Tibial artery (tissue), 4 donors: ENCODE measurements around the gene TNS3.

Experiments used
- DNase-seq, 2 donors: peaks; one replicate each; pipeline ENCODE4 v3.0.0-alpha.2; 2019
- H3K27ac ChIP-seq, 2 donors: fragments of 200-600 bp; sonication (generic) in 1 of 2; 1 replicate in 1 of 2; 2 replicates in 1 of 2; pipeline ENCODE4 v1.5.1; 2018 to 2019; ENCODE audit warnings: mild to moderate bottlenecking in 1 of 2
- H3K27me3 ChIP-seq, 2 donors: fragments of 200-600 bp; sonication (generic) in 1 of 2; one replicate each; pipeline versions ENCODE4 v1.5.1 to v1.6.0; 2016 to 2019
- H3K36me3 ChIP-seq, 3 donors: fragments of 200-600 bp; sonication (generic) in 2 of 3; one replicate each; pipeline ENCODE4 v1.5.1; 2016 to 2019; ENCODE audit warnings: mild to moderate bottlenecking in 2 of 3
- H3K4me1 ChIP-seq, 4 donors: fragments of 200-600 bp; sonication (generic) in 2 of 4; 1 replicate in 3 of 4; 2 replicates in 1 of 4; pipeline ENCODE4 v1.5.1; 2016 to 2019
- H3K4me3 ChIP-seq, 2 donors: fragments of 200-600 bp; sonication (generic) in 1 of 2; 1 replicate in 1 of 2; 2 replicates in 1 of 2; pipeline ENCODE4 v1.5.1; 2018 to 2019; ENCODE audit warnings: mild to moderate bottlenecking in 2 of 2
- H3K9me3 ChIP-seq, 3 donors: fragments of 200-600 bp; sonication (generic) in 1 of 3; one replicate each; pipeline ENCODE4 v1.5.1; 2016 to 2019
- CTCF ChIP-seq, 2 experiments: fragments of 200-600 bp in 1 of 2; fragments of 450-650 bp in 1 of 2; IDR thresholded peaks; one replicate each; pipeline ENCODE4 v1.5.1; 2017 to 2019; ENCODE audit warnings: antibody characterized with exemption in 2 of 2, mild to moderate bottlenecking in 1 of 2, moderate library complexity in 1 of 2
- intact Hi-C: fragments of 100-400 bp; cut with DNase I; formaldehyde crosslinking; loops from one replicate; pipeline ENCODE4 v1.15.0; 2023; ENCODE audit warnings: low total_unique reads

The TNS3 gene

GRCh38 chr7:47405921-47406800 is 175.8 kb downstream of the TNS3 start:
- DNase-seq: peak in 1 of 2 donors; percentile 88
- H3K9me3 ChIP-seq: no peaks in the 10 kb centered on the region
- peak overlapping the region; percentile 66 to 69 for H3K27ac ChIP-seq
- intact Hi-C loops: no loop called here
- peaks cover 6 to 21% (median 10%) of the 10 kb centered on the region in 3 donors for H3K36me3 ChIP-seq
- no peaks in the 10 kb centered on the region for H3K27me3 ChIP-seq
- no peak for TF ChIP-seq CTCF (IDR thresholded peaks at IDR 0.05)
- peak overlapping the region in 1 of 2 donors; percentile 6 for H3K4me3 ChIP-seq
- H3K4me1 ChIP-seq: peaks cover 6 to 63% (median 30%) of the 10 kb centered on the region in 4 donors

DNA sequence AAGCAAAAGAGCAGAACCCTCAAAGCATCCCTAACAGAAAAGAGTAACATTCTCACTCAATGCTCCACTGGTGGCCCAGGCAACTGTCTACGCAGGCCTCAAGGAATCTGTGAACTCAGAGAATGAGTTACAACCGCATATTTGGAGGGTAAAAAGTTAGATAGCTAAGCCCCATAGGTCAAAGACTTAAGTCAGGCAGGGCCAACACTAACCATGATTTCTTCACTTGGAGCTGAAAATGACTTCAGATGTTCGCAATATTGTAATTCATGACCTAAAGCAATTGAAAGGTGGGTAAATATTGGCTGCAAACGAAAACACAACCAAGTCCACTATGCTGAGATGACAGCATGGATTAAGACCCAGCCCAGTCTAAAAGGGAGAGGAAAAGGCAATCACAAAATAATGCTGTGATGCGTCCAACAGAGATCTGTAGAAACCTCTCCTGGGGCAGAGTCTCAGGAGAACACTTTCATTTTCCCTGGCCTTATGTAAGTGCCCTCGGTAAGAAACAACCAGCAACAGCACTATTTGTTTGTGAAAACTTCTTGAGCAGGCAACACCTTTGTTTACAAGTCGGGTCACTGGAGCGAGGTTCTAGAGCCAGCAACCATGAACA is 176.5 kb downstream of the TNS3 start:
- Histone ChIP-seq H3K27ac (peak overlapping the region; percentile 66 to 69), H3K4me3 (peak overlapping the region in 1 of 2 donors; percentile 6), H3K9me3 (no peaks in the 10 kb centered on the region), H3K4me1 (peaks cover 6 to 63% (median 30%) of the 10 kb centered on the region in 4 donors), H3K36me3 (peaks cover 4 to 24% (median 9%) of the 10 kb centered on the region in 3 donors), H3K27me3 (no peaks in the 10 kb centered on the region)
- intact Hi-C loops: no loop called here
- no peak for DNase-seq
- no peak for TF ChIP-seq CTCF (IDR thresholded peaks at IDR 0.05)

DNA sequence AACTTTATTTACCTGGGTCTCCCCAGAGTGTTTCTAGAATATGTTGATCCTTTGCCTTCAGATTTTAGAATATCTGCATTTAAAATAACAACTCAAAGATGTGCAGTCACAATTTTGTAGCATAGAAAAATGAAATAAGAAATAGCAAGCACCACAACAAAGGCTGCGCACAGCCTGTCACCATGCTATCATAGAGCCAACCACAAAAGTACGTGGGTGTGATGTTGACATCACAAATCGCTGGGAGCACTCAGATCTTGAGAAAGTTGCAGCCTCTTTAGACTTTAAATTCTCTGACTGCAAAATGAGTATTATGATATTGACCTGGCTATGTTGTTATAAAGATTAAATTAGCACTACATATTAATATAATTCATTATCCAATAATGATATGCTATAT is 177.9 kb downstream of the TNS3 start:
- peaks cover 6 to 63% (median 30%) of the 10 kb centered on the region in 4 donors for H3K4me1 ChIP-seq
- TF ChIP-seq CTCF (IDR thresholded peaks at IDR 0.05): no peak
- H3K9me3 ChIP-seq: no peaks in the 10 kb centered on the region
- peaks cover 6 to 18% (median 12%) of the 10 kb centered on the region in 3 donors for H3K36me3 ChIP-seq
- peak overlapping the region in 1 of 2 donors; percentile 69 for H3K27ac ChIP-seq
- DNase-seq: no peak
- no peaks in the 10 kb centered on the region for H3K27me3 ChIP-seq
- intact Hi-C loops: no loop called here
- H3K4me3 ChIP-seq: no peak overlapping the region

DNA sequence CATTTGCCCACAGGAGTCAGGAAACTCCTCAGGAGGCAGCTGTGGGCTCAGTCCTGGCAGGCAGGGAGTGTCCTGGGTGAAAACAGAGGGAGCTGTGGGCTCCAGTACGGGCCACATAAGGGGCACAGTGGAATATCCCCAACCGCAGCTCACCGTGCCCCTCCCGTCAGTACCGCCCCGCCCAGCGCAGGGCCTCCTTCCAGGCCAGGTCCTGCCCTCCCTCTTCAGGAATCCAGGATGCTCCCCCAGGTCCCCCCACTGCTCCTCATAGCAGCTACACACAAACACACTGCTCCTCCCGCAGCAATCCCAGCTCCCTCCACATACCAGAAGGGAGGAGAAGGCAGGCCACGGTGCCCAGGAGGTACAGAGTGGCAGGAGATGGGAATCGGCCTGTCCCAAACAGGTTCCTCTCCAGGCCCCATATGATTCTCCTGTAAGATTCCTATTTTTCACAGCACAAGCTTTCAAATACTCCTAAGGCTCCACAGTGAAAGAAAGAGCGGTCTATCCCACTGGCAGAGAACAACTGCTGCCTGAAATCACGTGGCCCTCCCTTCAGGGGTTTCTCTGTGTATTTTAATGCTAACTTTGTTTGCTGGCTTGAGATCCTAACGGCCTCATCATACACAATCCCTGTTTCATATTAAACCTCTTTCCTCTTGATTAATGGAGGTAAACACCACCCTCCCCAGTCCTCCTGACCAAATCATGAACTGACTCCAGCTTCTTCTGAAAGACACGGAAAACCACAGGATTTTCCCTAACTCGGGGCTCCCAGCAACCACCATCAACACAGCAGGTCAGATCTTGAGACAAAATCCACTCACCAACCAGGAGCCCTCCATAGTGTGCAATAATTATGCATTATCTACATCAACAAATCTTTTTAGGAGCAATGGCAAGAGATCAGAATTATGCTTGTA is 178.7 kb downstream of the TNS3 start:
- H3K27ac ChIP-seq: no peak overlapping the region

More for the DNA sequence above, 178.7 kb downstream of the TNS3 start:
- H3K36me3 ChIP-seq: peaks cover 6 to 18% (median 12%) of the 10 kb centered on the region in 3 donors
- no peak for TF ChIP-seq CTCF (IDR thresholded peaks at IDR 0.05)
- H3K27me3 ChIP-seq: no peaks in the 10 kb centered on the region
- intact Hi-C loops: no loop called here
- no peak overlapping the region for H3K4me3 ChIP-seq
- DNase-seq: peak; percentile 16 to 54
- peaks cover 6 to 61% (median 30%) of the 10 kb centered on the region in 4 donors for H3K4me1 ChIP-seq
- H3K9me3 ChIP-seq: no peaks in the 10 kb centered on the region
